Activated CD4-positive, alpha-beta T cell treated with anti-CD3 and anti-CD28 coated beads for 24 hours (primary cell): ENCODE data around the gene KRTAP10-10.
"Not testable (repeated sequence)": the region's sequence is repeated elsewhere in the genome, so short reads cannot be mapped to it uniquely, and the experiment has no call there.

Source experiments
- DNase-seq, 2 donors: peaks; one replicate each; pipeline ENCODE4 v3.0.0-alpha.2; 2020; ENCODE audit warnings: low read depth in 2 of 2

KRTAP10-10 gene

GRCh38 chr21:44602463-44602850 is 34.7 kb upstream of the KRTAP10-10 start:
- DNase-seq: no peak

- no peak for DNase-seq
Measured at GRCh38 chr21:44603109-44603875, 33.9 kb upstream of the KRTAP10-10 start.

- DNase-seq: no peak
Measured at GRCh38 chr21:44603911-44604310, 33.2 kb upstream of the KRTAP10-10 start.

- DNase-seq: no peak
Measured at GRCh38 chr21:44606495-44606894, 30.7 kb upstream of the KRTAP10-10 start.

- no peak for DNase-seq
Measured at GRCh38 chr21:44609193-44609592, 28.0 kb upstream of the KRTAP10-10 start.

GRCh38 chr21:44610157-44610843 is 26.9 kb upstream of the KRTAP10-10 start:
- not testable (repeated sequence) for DNase-seq

GRCh38 chr21:44611551-44611950 is 25.6 kb upstream of the KRTAP10-10 start:
- DNase-seq: no peak

- DNase-seq: no peak
Measured at GRCh38 chr21:44612029-44612486, 25.1 kb upstream of the KRTAP10-10 start, which contains the start of gene KRTAP10-8. KRTAP10-8 (plus strand) TSS chr21:44612079; CDS start chr21:44612101, 22 bp downstream.

- DNase-seq: no peak
Measured at GRCh38 chr21:44612669-44613229, 24.4 kb upstream of the KRTAP10-10 start.

GRCh38 chr21:44613386-44614155 is 23.6 kb upstream of the KRTAP10-10 start:
- no peak for DNase-seq

GRCh38 chr21:44614161-44614631 is 23.0 kb upstream of the KRTAP10-10 start:
- no peak for DNase-seq

GRCh38 chr21:44614961-44615391 is 22.2 kb upstream of the KRTAP10-10 start:
- DNase-seq: no peak

GRCh38 chr21:44615466-44615865 is 21.7 kb upstream of the KRTAP10-10 start:
- no peak for DNase-seq

- no peak for DNase-seq
Measured at GRCh38 chr21:44615911-44616590, 21.1 kb upstream of the KRTAP10-10 start.

GRCh38 chr21:44616591-44616926 is 20.6 kb upstream of the KRTAP10-10 start:
- DNase-seq: no peak

- no peak for DNase-seq
Measured at GRCh38 chr21:44617071-44617501, 20.1 kb upstream of the KRTAP10-10 start.

- no peak for DNase-seq
Measured at GRCh38 chr21:44618504-44618903, 18.7 kb upstream of the KRTAP10-10 start.

GRCh38 chr21:44618909-44619308 is 18.2 kb upstream of the KRTAP10-10 start:
- peak; percentile 12 to 32 for DNase-seq

- no peak for DNase-seq
Measured at GRCh38 chr21:44619886-44620285, 17.3 kb upstream of the KRTAP10-10 start.

GRCh38 chr21:44623575-44623974 is 13.6 kb upstream of the KRTAP10-10 start:
- no peak for DNase-seq

GRCh38 chr21:44625756-44626155 is 11.4 kb upstream of the KRTAP10-10 start:
- DNase-seq: no peak
